ENCODE results near the gene PDE3B. TPM values are rescaled to one million over a fixed set of nuclear protein-coding genes. Genes with fewer than 3 reads are reported as not detected.
"Not testable (repeated sequence)": the region's sequence is repeated elsewhere in the genome, so short reads cannot be mapped to it uniquely, and the experiment has no call there.

The PDE3B gene
- total RNA-seq, 3 donors from 2014 or later, result 13.0 to 17.8 (median 17.0) TPM

DNA sequence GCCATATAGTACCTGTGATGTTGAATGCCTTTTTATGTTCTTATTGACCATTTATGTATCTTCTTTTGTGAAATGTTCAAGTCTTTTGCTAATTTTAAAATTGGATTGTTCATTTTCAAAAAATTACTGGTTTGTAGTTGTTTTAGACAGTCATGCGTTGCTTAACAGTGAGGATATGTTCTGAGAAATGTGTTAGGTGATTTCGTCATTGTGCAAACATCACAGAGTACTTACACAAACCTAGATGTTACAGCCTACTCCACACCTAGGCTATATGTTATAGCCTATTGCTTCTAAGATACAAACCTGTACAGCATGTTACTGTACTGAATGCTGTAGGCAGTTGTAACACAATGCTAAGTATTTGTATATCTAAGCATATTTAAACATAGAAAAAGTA, 32.5 kb downstream of the PDE3B start:
- H3K27me3 Mint-ChIP-seq (ENCODE audit: low read depth), result no peaks in the 10 kb centered on the region
- peaks cover 37% of the 10 kb centered on the region for H3K4me1 Mint-ChIP-seq (ENCODE audit: low read depth)

DNA sequence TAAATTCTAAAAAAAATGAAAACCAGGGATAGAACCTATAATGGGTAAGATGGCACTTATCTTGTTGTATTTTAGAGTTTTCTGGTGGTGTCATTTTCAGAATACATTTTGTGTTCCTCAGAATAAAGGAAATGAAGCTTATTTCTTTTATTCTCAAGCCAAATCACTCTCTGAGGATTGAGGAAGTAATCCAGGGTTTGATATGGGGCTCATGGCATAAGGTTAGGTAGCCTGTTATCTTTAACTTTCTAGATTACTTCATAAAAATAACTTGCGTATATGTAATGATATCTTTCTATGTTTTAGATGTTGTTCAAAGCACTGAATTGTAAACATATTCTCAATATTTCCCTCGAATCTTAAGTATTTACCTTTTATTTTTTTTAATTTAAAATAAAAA, 33.5 kb downstream of the PDE3B start:
- DNase-seq, result no peak
- no peak for ATAC-seq
- peaks cover 38% of the 10 kb centered on the region for H3K36me3 Mint-ChIP-seq (ENCODE audit: insufficient read depth)
- H3K27me3 Mint-ChIP-seq (ENCODE audit: low read depth), result no peaks in the 10 kb centered on the region
- peaks cover 43% of the 10 kb centered on the region for H3K4me1 Mint-ChIP-seq (ENCODE audit: low read depth)
- peaks cover 16% of the 10 kb centered on the region for H3K9me3 Mint-ChIP-seq
- H3K4me3 Mint-ChIP-seq, result no peak overlapping the region

More for the DNA sequence above, 32.5 kb downstream of the PDE3B start:
- DNase-seq (no peak), ATAC-seq (no peak)
- Mint-ChIP-seq H3K9me3 (peaks cover 16% of the 10 kb centered on the region), H3K4me3 (no peak overlapping the region), H3K36me3 (ENCODE audit: insufficient read depth) (peaks cover 38% of the 10 kb centered on the region)

DNA sequence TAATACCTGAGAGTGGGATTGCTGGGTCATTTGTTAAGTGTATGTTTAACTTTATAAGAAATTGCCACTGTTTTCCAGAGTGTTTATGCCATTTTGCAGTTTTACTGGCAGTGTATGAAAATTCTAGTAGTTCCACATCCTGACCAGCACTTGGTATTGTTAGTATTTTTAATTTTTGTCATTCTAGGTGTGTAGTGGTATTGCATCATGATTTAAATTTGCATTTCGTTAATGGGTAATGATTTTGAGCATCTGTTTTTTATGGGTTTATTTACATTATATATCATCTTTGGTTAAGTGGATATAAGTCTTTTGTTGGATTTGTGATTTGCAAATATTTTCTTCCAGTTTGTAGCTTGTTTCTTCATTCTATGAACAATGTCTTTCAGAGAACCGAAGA, 34.7 kb downstream of the PDE3B start:
- Mint-ChIP-seq H3K4me1 (ENCODE audit: low read depth) (peaks cover 41% of the 10 kb centered on the region), H3K27me3 (ENCODE audit: low read depth) (no peaks in the 10 kb centered on the region), H3K9me3 (peaks cover 16% of the 10 kb centered on the region), H3K36me3 (ENCODE audit: insufficient read depth) (peaks cover 36% of the 10 kb centered on the region), H3K4me3 (no peak overlapping the region)
- no peak for ATAC-seq
- DNase-seq, result no peak

DNA sequence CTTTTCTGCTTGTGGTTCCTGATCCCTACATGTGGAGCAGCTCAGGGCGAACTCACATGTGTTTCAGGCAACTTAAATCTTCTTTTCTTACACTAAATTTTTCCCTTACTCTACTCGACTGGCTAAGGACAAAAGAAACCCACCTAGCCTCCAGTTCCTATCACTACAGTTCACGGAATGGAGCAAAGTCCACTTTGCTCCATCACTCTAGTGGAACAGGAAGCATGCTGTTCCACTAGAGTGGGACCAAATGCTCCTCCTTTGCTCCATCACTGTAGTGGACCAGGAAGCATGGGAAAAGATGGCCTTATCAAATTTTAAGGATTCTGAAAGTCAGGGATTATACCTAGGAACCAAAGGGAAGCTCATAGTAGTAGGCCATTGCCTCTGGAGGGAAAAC, 36.1 kb downstream of the PDE3B start:
- Mint-ChIP-seq H3K36me3 (ENCODE audit: insufficient read depth) (peaks cover 34% of the 10 kb centered on the region), H3K9me3 (peaks cover 14% of the 10 kb centered on the region), H3K4me1 (ENCODE audit: low read depth) (peaks cover 47% of the 10 kb centered on the region), H3K27me3 (ENCODE audit: low read depth) (no peaks in the 10 kb centered on the region), H3K4me3 (no peak overlapping the region)
- ATAC-seq (no peak), DNase-seq (no peak)

DNA sequence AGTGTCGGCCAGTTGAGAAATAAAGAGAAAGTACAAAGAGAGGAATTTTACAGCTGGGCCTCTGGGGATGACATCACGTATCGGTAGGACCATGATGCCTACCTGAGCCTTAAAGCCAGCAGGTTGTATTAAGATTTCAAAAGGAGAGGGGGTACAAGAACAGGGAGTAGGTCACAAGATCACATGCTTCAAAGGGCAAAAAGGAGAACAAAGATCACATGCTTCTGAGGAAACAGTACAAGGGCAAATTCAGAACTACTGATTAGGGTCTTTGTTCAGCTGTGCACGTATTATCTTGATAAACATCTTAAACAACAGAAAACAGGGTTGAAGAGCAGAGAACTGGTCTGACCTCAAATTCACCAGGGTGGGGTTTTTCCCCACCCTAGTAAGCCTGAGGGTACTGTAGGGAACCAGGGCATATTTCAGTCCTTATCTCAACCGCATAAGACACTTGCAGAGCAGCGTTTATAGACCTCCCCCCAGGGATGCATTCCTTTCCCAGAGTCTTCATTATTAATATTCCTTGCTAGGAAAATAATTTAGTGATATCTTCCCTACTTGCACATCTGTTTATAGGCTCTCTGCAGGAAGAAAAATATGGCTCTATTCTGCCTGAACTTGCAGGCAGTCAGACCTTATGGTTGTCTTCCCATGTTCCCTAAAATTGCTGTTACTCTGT, 40.8 kb downstream of the PDE3B start:
- H3K4me3 Mint-ChIP-seq, result not testable (repeated sequence)

DNA sequence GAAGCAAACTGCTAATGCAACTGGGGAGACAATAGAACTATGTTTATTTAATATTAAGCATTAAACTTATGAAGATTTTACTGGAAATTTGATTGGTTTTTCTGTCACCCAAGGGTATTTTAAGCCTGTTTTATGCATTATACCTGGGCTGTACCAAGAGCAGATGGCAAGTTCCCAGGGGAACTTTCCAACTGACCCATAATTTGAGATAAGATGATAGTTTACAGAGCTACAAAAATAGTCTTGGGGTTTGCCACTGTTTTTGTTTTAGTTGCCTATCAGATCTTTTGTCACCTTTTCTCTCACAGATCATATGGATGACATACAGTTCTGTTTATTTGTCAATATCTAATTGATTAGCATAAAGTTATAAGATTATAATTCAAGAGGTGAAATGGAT, 43.9 kb downstream of the PDE3B start:
- H3K9me3 Mint-ChIP-seq, result peaks cover 11% of the 10 kb centered on the region
- no peak for DNase-seq
- no peaks in the 10 kb centered on the region for H3K27me3 Mint-ChIP-seq (ENCODE audit: low read depth)
- no peak for ATAC-seq
- no peak overlapping the region for H3K4me3 Mint-ChIP-seq
- peaks cover 54% of the 10 kb centered on the region for H3K4me1 Mint-ChIP-seq (ENCODE audit: low read depth)
- peaks cover 27% of the 10 kb centered on the region for H3K36me3 Mint-ChIP-seq (ENCODE audit: insufficient read depth)

More for the DNA sequence above, 40.8 kb downstream of the PDE3B start:
- H3K27me3 Mint-ChIP-seq (ENCODE audit: low read depth); ATAC-seq; DNase-seq: not testable (repeated sequence)
- peaks cover 22% of the 10 kb centered on the region for H3K36me3 Mint-ChIP-seq (ENCODE audit: insufficient read depth)
- peaks cover 57% of the 10 kb centered on the region for H3K4me1 Mint-ChIP-seq (ENCODE audit: low read depth)
- H3K9me3 Mint-ChIP-seq, result peaks cover 10% of the 10 kb centered on the region

DNA sequence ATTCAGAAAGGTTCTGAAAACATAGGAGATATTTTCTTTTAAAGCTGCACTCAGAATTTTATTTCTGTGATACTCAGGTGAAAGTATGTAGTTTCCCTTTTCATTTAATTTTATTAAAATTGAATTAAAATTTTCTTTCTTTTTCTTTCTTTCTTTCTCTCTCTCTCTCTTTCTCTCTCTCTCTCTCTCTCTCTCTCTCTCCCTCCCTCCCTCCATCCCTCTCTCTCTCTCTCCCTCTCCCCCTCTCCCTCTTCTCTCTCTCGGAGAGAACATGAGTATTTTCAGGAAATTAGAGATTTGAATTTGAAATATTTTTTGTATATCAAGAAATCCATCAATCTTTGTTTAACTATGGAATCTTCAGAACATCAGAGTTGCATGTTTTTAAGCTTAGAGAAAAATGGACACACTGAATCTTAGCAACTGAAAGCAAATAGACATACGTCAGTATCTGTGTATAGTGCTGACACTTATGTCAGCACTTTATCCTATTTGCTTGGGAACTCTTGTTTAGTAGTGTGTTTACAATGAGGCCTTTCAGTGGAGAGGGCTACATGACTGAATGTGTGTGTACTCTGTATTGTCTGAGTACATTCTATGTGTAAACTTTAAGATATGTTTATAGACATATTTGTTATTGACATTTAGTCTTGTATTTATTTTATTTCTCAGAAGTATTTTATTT, 44.5 kb downstream of the PDE3B start:
- Mint-ChIP-seq H3K9me3 (peaks cover 17% of the 10 kb centered on the region), H3K4me1 (ENCODE audit: low read depth) (peaks cover 51% of the 10 kb centered on the region), H3K27me3 (ENCODE audit: low read depth) (no peaks in the 10 kb centered on the region), H3K36me3 (ENCODE audit: insufficient read depth) (peaks cover 33% of the 10 kb centered on the region), H3K4me3 (no peak overlapping the region)
- ATAC-seq (no peak), DNase-seq (no peak)

DNA sequence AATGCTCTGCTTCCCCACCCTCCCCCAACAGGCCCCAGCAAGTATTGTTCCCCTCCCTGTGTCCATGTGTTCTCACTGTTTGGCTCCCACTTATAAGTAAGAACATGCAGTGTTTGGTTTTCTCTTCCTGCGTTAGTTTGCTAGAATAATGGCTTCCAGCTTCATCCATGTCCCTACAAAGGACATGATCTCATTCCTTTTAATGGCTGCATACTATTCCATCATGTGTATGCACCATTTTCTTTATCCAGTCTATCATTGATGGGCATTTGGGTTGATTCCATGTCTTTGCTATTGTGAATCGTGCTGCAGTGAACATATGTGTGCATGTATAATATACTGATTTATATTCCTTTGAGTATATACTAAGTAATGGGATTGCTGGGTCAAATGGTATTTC, 52.1 kb downstream of the PDE3B start:
- not testable (repeated sequence) for DNase-seq

DNA sequence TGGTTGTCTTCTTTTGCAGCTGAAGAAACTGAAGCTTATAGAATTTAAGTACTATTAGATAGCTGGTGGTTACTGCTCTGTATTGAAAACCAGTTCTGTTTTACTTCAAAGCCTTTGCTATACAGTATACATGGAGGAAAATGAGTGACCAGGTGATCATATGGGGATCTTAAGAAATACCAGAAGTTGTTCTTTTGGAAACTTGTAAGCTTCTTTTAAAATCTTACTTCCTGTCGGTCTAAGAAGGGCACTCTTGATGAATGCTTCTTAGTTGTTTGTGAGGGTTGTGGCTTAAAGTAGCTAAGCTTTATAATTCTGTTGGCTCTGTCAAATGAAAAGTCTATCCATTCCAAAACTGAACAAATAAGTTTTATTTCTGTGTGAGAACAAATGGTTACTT, 55.2 kb downstream of the PDE3B start:
- Mint-ChIP-seq H3K36me3 (ENCODE audit: insufficient read depth) (peaks cover 37% of the 10 kb centered on the region), H3K9me3 (peaks cover 17% of the 10 kb centered on the region), H3K27me3 (ENCODE audit: low read depth) (no peaks in the 10 kb centered on the region), H3K4me3 (peak overlapping the region; percentile 31), H3K4me1 (ENCODE audit: low read depth) (peaks cover 47% of the 10 kb centered on the region)
- DNase-seq (no peak), ATAC-seq (no peak)

More for the DNA sequence above, 52.1 kb downstream of the PDE3B start:
- peaks cover 44% of the 10 kb centered on the region for H3K36me3 Mint-ChIP-seq (ENCODE audit: insufficient read depth)
- not testable (repeated sequence) for H3K4me3 Mint-ChIP-seq; ATAC-seq; H3K27me3 Mint-ChIP-seq (ENCODE audit: low read depth)
- H3K4me1 Mint-ChIP-seq (ENCODE audit: low read depth), result peaks cover 39% of the 10 kb centered on the region
- H3K9me3 Mint-ChIP-seq, result peaks cover 23% of the 10 kb centered on the region

DNA sequence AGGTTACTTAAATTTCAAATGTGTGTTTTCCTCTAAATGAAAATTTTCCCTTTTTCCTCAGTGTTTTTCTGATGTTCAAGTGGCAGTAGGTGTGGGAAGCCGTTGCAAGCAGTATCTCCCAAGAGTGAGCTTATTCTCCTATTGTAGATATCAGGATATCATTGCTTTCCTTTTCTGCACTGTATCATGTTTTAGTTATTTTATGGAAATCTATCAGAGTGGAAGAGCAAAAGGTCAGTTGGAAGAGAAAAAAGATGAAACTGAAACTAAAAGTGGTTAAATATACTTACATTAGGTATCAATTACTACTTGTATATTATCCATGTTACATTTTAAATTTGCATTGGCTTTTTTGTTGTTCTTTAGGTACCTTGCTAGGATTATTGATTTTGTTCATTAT, 57.0 kb downstream of the PDE3B start:
- H3K4me1 Mint-ChIP-seq (ENCODE audit: low read depth), result peaks cover 47% of the 10 kb centered on the region
- H3K9me3 Mint-ChIP-seq, result peaks cover 20% of the 10 kb centered on the region
- peaks cover 30% of the 10 kb centered on the region for H3K36me3 Mint-ChIP-seq (ENCODE audit: insufficient read depth)
- no peaks in the 10 kb centered on the region for H3K27me3 Mint-ChIP-seq (ENCODE audit: low read depth)
- DNase-seq (no peak), ATAC-seq (no peak)
- H3K4me3 Mint-ChIP-seq, result peak overlapping the region; percentile 14

DNA sequence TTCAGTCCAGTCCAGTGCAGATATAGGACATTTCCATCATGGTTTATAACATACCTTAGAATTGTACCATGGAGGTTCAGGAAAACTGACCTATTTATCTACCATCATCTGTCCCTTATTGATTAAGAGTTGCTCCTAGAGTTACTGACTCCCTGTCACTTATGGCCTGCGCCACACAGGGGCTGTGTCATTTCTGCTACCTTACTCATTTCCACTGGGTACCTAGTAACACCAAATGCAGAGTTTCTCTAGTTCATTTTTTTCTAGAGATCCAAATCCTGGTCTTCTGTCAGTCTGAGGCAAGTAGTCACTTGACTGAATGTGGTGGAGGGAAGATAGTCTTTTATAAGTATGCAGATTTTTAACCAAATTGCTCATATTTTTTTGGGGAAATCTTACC, 59.2 kb downstream of the PDE3B start:
- Mint-ChIP-seq H3K4me1 (ENCODE audit: low read depth) (peaks cover 38% of the 10 kb centered on the region), H3K9me3 (peaks cover 25% of the 10 kb centered on the region), H3K27me3 (ENCODE audit: low read depth) (no peaks in the 10 kb centered on the region), H3K36me3 (ENCODE audit: insufficient read depth) (peaks cover 27% of the 10 kb centered on the region), H3K4me3 (no peak overlapping the region)
- no peak for DNase-seq
- ATAC-seq, result no peak

DNA sequence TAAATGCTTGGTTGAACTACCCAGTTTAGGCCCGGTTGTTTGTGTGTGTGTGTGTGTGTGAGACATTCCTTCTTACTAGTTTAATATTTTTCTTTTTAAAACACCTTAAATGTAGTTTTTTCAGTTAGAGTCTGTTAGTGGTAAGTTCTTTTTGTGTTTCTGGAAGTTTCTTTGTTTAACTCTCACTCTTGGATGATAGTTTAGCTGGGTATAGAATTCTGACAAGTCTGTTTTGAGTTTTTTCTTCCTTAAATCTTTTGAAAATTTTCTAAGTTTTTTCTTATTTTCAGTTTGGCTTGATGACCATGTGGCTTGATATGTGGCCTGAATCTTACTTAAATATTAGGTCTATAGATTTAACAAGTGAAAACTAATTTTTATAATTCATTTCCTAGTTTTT, 60.1 kb downstream of the PDE3B start:
- Mint-ChIP-seq H3K27me3 (ENCODE audit: low read depth) (no peaks in the 10 kb centered on the region), H3K4me1 (ENCODE audit: low read depth) (peaks cover 32% of the 10 kb centered on the region), H3K4me3 (no peak overlapping the region), H3K36me3 (ENCODE audit: insufficient read depth) (peaks cover 31% of the 10 kb centered on the region), H3K9me3 (peaks cover 30% of the 10 kb centered on the region)
- DNase-seq (no peak), ATAC-seq (no peak)

DNA sequence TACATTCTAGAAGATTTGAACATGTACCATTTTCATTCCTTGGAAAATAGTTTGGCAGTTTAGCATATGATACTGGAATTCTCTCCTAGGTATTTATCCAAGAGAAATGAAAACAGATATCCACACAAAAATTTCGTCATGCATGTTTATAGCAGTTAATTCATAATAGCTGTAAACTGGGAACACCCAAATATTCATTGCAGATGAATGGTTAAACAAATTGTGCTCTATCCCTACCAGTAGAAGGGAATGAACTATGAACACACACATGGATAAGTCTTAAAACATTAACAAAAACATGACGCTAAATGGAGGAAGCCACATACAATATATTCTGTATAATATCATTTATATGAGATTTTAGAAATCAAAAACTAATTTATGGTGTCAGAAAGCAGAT, 61.5 kb downstream of the PDE3B start:
- ATAC-seq (no peak), DNase-seq (no peak)
- peaks cover 28% of the 10 kb centered on the region for H3K4me1 Mint-ChIP-seq (ENCODE audit: low read depth)
- H3K36me3 Mint-ChIP-seq (ENCODE audit: insufficient read depth), result peaks cover 34% of the 10 kb centered on the region
- no peaks in the 10 kb centered on the region for H3K27me3 Mint-ChIP-seq (ENCODE audit: low read depth)
- peaks cover 37% of the 10 kb centered on the region for H3K9me3 Mint-ChIP-seq
- H3K4me3 Mint-ChIP-seq, result no peak overlapping the region

DNA sequence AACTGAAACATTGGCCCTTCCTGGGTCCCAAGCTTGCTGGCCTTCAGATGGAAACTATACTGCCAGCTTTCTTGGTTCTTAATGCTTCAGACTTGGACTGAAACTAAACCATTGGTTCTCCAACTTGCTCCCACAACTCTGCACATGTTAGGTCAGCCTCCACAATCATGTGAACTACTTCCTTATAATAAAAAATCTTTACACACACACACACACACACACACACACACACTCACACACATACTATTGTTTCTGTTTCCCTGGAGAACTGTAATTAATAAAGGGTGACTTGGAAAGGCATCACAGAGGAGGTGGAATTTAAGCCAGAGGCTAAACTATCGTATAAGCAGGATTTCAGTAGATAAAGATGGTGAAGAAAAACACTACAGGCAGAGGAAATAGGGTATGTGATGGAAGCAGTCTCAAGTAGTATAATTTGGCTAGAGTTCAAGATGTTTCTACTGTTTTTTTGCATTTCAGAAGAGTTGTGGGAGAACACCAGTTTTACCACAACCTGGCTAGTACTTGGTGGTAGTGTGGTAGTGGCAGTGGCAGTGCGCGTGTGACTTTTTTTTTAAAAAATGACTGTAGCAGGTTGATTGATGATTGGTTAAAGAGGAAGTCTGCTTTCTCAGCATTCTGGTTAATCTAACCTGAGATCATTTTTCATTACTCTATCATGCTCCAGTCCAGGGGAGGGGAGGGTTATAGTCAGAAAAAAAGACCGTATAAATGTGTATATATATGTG, 70.1 kb downstream of the PDE3B start:
- Mint-ChIP-seq H3K27me3 (ENCODE audit: low read depth) (no peaks in the 10 kb centered on the region), H3K9me3 (peaks cover 7% of the 10 kb centered on the region), H3K4me3 (peak overlapping the region; percentile 17), H3K4me1 (ENCODE audit: low read depth) (peaks cover 29% of the 10 kb centered on the region), H3K36me3 (ENCODE audit: insufficient read depth) (peaks cover 12% of the 10 kb centered on the region)
- DNase-seq, result no peak
- ATAC-seq, result peak; percentile 53 to 78
